GM03348 (cell line): ENCODE data around the gene VGLL2.

Experiments
- DNase-seq: peaks from one replicate; pipeline ENCODE4 v3.0.0; 2012; ENCODE audit warnings: low spot score

The VGLL2 gene

GRCh38 chr6:117268924-117269323 lies 3.6 kb downstream of the VGLL2 start:
- no peak for DNase-seq

- DNase-seq = no peak
These were observed 4.3 kb downstream of the VGLL2 start for GRCh38 chr6:117269638-117270054.

- peak; percentile 23 for DNase-seq
These were observed 4.9 kb downstream of the VGLL2 start for GRCh38 chr6:117270055-117270842.

GRCh38 chr6:117270843-117271507 lies 5.6 kb downstream of the VGLL2 start:
- DNase-seq = no peak

GRCh38 chr6:117272032-117272866 lies 6.9 kb downstream of the VGLL2 start:
- DNase-seq = no peak

GRCh38 chr6:117272891-117273290 lies 7.5 kb downstream of the VGLL2 start:
- no peak for DNase-seq

- no peak for DNase-seq
These were observed 9.8 kb downstream of the VGLL2 start for GRCh38 chr6:117275205-117275604.

GRCh38 chr6:117275711-117276110 lies 10.4 kb downstream of the VGLL2 start:
- no peak for DNase-seq

- DNase-seq = no peak
These were observed 11.5 kb downstream of the VGLL2 start for GRCh38 chr6:117276778-117277316.

GRCh38 chr6:117280922-117281321 lies 15.6 kb downstream of the VGLL2 start:
- DNase-seq = no peak

GRCh38 chr6:117288083-117288715 lies 22.8 kb downstream of the VGLL2 start:
- no peak for DNase-seq

GRCh38 chr6:117290173-117290846 lies 25.0 kb downstream of the VGLL2 start:
- DNase-seq = no peak

- DNase-seq = no peak
These were observed 33.6 kb downstream of the VGLL2 start for GRCh38 chr6:117298941-117299340.

- DNase-seq = no peak
These were observed 38.0 kb downstream of the VGLL2 start for GRCh38 chr6:117303323-117303722.

GRCh38 chr6:117304446-117304845 lies 39.1 kb downstream of the VGLL2 start:
- DNase-seq = no peak

GRCh38 chr6:117306227-117306790 lies 41.0 kb downstream of the VGLL2 start:
- DNase-seq = no peak

GRCh38 chr6:117307655-117308054 lies 42.3 kb downstream of the VGLL2 start:
- no peak for DNase-seq

GRCh38 chr6:117309069-117309468 lies 43.7 kb downstream of the VGLL2 start:
- DNase-seq = no peak

GRCh38 chr6:117309611-117310010 lies 44.3 kb downstream of the VGLL2 start:
- DNase-seq = no peak

GRCh38 chr6:117311310-117311709 lies 46.0 kb downstream of the VGLL2 start:
- no peak for DNase-seq

- no peak for DNase-seq
These were observed 46.4 kb downstream of the VGLL2 start for GRCh38 chr6:117311726-117312125.
